OCI-LY7 (cell line): ENCODE data around the gene TICRR.

Experiments
- EZH2phosphoT487 ChIP-seq: fragments of 200-600 bp; sonication (generic); IDR thresholded peaks from 2 replicates; pipeline ENCODE4 v1.6.1; 2018; ENCODE audit warnings: low read depth, borderline replicate concordance, mild to moderate bottlenecking, mixed run types, antibody characterized with exemption, low read length, moderate library complexity, mixed read lengths
- TF ChIP-seq, protein P1 (sequence below): fragments of 200-600 bp; sonication (generic); conservative IDR thresholded peaks from 2 replicates; pipeline ENCODE4 v1.5.1; 2014; ENCODE audit warnings: mild to moderate bottlenecking, antibody characterized with exemption, low read length, moderate library complexity, mixed read lengths

GRCh38 chr15:89675606-89676005 is 100.3 kb downstream of the TICRR start:
- TF ChIP-seq, protein P1, sequence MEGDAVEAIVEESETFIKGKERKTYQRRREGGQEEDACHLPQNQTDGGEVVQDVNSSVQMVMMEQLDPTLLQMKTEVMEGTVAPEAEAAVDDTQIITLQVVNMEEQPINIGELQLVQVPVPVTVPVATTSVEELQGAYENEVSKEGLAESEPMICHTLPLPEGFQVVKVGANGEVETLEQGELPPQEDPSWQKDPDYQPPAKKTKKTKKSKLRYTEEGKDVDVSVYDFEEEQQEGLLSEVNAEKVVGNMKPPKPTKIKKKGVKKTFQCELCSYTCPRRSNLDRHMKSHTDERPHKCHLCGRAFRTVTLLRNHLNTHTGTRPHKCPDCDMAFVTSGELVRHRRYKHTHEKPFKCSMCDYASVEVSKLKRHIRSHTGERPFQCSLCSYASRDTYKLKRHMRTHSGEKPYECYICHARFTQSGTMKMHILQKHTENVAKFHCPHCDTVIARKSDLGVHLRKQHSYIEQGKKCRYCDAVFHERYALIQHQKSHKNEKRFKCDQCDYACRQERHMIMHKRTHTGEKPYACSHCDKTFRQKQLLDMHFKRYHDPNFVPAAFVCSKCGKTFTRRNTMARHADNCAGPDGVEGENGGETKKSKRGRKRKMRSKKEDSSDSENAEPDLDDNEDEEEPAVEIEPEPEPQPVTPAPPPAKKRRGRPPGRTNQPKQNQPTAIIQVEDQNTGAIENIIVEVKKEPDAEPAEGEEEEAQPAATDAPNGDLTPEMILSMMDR, result no peak
- no peak for TF ChIP-seq EZH2phosphoT487
